ENCODE results near the gene TTBK1.

GRCh38 chr6:43203029-43203717 lies 40.1 kb upstream of the TTBK1 start:
- no peak for TF ChIP-seq POLR2A (IDR thresholded peaks at IDR 0.05)
- no peak for TF ChIP-seq CTCF (IDR thresholded peaks at IDR 0.05)
